GM23338 (cell line): ENCODE data around the gene SLC26A11. TPM values are rescaled to one million over a fixed set of nuclear protein-coding genes. Genes with fewer than 3 reads are reported as not detected.

Experiments used
- ATAC-seq: fragments of 200-7000 bp; cut with Tn5 transposase; 3 replicates; pipeline ENCODE4 v1.9.1; 2020
- DNase-seq: peaks from one replicate; pipeline ENCODE4 v3.0.0-alpha.2; 2015; ENCODE audit warnings: low spot score
- H2AFZ ChIP-seq: fragments of 200-600 bp; sonication (generic); 2 replicates; pipeline ENCODE4 v1.8.0; 2016; ENCODE audit warnings: antibody characterized with exemption, mild to moderate bottlenecking, moderate library complexity
- H3F3A ChIP-seq: fragments of 200-600 bp; sonication (generic); replicated peaks from 2 replicates; pipeline ENCODE4 v1.8.0; 2017; ENCODE audit warnings: antibody characterized with exemption, mixed run types, low read depth
- H3K27ac ChIP-seq: fragments of 200-600 bp; sonication (generic); 2 replicates; pipeline ENCODE4 v1.6.1; 2016; ENCODE audit warnings: low read depth
- H3K27me3 ChIP-seq: fragments of 200-600 bp; sonication (generic); 2 replicates; pipeline ENCODE4 v1.8.0; 2016; ENCODE audit warnings: mild to moderate bottlenecking, mixed run types, moderate library complexity; ENCODE audit not compliant: insufficient read depth
- H3K36me3 ChIP-seq: fragments of 200-600 bp; sonication (generic); 2 replicates; pipeline ENCODE4 v1.8.0; 2016; ENCODE audit warnings: mild to moderate bottlenecking; ENCODE audit not compliant: insufficient read depth
- H3K4me1 ChIP-seq: fragments of 200-600 bp; sonication (generic); 2 replicates; pipeline ENCODE4 v1.8.0; 2016; ENCODE audit warnings: mild to moderate bottlenecking, moderate library complexity; ENCODE audit not compliant: insufficient read depth
- H3K4me2 ChIP-seq: fragments of 200-600 bp; sonication (generic); 2 replicates; pipeline ENCODE4 v1.7.1; 2017; ENCODE audit warnings: mixed run types
- H3K4me3 ChIP-seq: fragments of 200-600 bp; sonication (generic); 2 replicates; pipeline ENCODE4 v1.6.1; 2016; ENCODE audit warnings: mixed run types
- H3K79me2 ChIP-seq: fragments of 200-600 bp; sonication (generic); replicated peaks from 2 replicates; pipeline ENCODE4 v1.8.0; 2017; ENCODE audit warnings: mild to moderate bottlenecking; ENCODE audit not compliant: insufficient read depth
- H3K9me2 ChIP-seq: fragments of 200-600 bp; sonication (generic); 2 replicates; pipeline ENCODE4 v1.8.0; 2017; ENCODE audit not compliant: insufficient read depth
- H4K20me1 ChIP-seq: fragments of 200-600 bp; sonication (generic); replicated peaks from 2 replicates; pipeline ENCODE4 v1.8.0; 2017; ENCODE audit warnings: mild to moderate bottlenecking; ENCODE audit not compliant: insufficient read depth
- H3K27ac Mint-ChIP-seq: 2 replicates; pipeline ENCODE4 v1.8.0; 2020; ENCODE audit warnings: inconsistent platforms, mild to moderate bottlenecking, moderate library complexity, mixed read lengths
- H3K27me3 Mint-ChIP-seq: 3 replicates; pipeline ENCODE4 v1.8.0; 2022; ENCODE audit warnings: low read depth, mild to moderate bottlenecking, moderate library complexity, mixed read lengths, inconsistent platforms; ENCODE audit not compliant: insufficient read depth, poor library complexity
- H3K36me3 Mint-ChIP-seq: 3 replicates; pipeline ENCODE4 v1.8.0; 2021; ENCODE audit warnings: low read depth, mild to moderate bottlenecking, inconsistent platforms, moderate library complexity, mixed read lengths
- H3K4me1 Mint-ChIP-seq: 3 replicates; pipeline ENCODE4 v1.8.0; 2020; ENCODE audit warnings: mild to moderate bottlenecking, inconsistent platforms, mixed read lengths
- H3K4me3 Mint-ChIP-seq: 3 replicates; pipeline ENCODE4 v1.8.0; 2021; ENCODE audit warnings: moderate library complexity, mild to moderate bottlenecking, inconsistent platforms, mixed read lengths
- H3K9me3 Mint-ChIP-seq: 3 replicates; pipeline ENCODE4 v1.8.0; 2020; ENCODE audit warnings: moderate library complexity, mild to moderate bottlenecking, inconsistent platforms, mixed read lengths
- ETS1 ChIP-seq: IDR thresholded peaks from 2 replicates; pipeline ENCODE4 v1.6.1; 2016; ENCODE audit warnings: antibody characterized with exemption
- EZH2 ChIP-seq: fragments of 200-600 bp; sonication (generic); IDR thresholded peaks from one replicate; pipeline ENCODE4 v1.8.0; 2017; ENCODE audit warnings: antibody characterized with exemption, mild to moderate bottlenecking, low read depth; ENCODE audit not compliant: unreplicated experiment
- NANOG ChIP-seq: IDR thresholded peaks from 2 replicates; pipeline ENCODE4 v1.6.1; 2016; ENCODE audit warnings: antibody characterized with exemption, borderline replicate concordance
- POLR2AphosphoS5 ChIP-seq: IDR thresholded peaks from 2 replicates; pipeline ENCODE4 v1.6.1; 2016; ENCODE audit warnings: antibody characterized with exemption, low read depth
- polyA plus RNA-seq: library from polyadenylated mRNA; unstranded; fragments of >200 nt; fragmentation: Nextera tagmentation; extraction: Ambion mirVana; gene quantifications from 2 replicates; pipeline ENCODE4 v1.2.1, GENCODE V29; 2016
- total RNA-seq: library from RNA; depleted of rRNA; stranded (reverse); fragments of >200 nt; shearing (Covaris generic); gene quantifications from 2 replicates; pipeline ENCODE4 v1.2.3, GENCODE V29; 2014
- TF ChIP-seq, protein P1 (sequence below), 2 experiments: fragments of 200-600 bp in 1 of 2; sonication (generic) in 1 of 2; conservative IDR thresholded peaks; 2 replicates each; pipeline versions ENCODE4 v1.5.1 to v1.6.1; 2016 to 2017; ENCODE audit warnings: antibody characterized with exemption in 2 of 2, low read depth in 2 of 2, mild to moderate bottlenecking in 2 of 2, moderate library complexity in 1 of 2
- TF ChIP-seq, protein P2 (sequence below): IDR thresholded peaks from one replicate; pipeline ENCODE4 v1.6.1; 2018; ENCODE audit warnings: antibody characterized with exemption; ENCODE audit not compliant: unreplicated experiment

The SLC26A11 gene
- total and polyA plus RNA-seq, 2 experiments from 2014 or later = 10.9 to 23.0 TPM

GRCh38 chr17:80214012-80214877, 6.0 kb upstream of the SLC26A11 start (continued):
- TF ChIP-seq ETS1 (no peak), EZH2 (no peak), POLR2AphosphoS5 (no peak)
- TF ChIP-seq, protein P1, sequence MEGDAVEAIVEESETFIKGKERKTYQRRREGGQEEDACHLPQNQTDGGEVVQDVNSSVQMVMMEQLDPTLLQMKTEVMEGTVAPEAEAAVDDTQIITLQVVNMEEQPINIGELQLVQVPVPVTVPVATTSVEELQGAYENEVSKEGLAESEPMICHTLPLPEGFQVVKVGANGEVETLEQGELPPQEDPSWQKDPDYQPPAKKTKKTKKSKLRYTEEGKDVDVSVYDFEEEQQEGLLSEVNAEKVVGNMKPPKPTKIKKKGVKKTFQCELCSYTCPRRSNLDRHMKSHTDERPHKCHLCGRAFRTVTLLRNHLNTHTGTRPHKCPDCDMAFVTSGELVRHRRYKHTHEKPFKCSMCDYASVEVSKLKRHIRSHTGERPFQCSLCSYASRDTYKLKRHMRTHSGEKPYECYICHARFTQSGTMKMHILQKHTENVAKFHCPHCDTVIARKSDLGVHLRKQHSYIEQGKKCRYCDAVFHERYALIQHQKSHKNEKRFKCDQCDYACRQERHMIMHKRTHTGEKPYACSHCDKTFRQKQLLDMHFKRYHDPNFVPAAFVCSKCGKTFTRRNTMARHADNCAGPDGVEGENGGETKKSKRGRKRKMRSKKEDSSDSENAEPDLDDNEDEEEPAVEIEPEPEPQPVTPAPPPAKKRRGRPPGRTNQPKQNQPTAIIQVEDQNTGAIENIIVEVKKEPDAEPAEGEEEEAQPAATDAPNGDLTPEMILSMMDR (conservative IDR thresholded peaks at IDR 0.05; ENCODE audit: low read depth in 2 of 2) = no peak

DNA sequence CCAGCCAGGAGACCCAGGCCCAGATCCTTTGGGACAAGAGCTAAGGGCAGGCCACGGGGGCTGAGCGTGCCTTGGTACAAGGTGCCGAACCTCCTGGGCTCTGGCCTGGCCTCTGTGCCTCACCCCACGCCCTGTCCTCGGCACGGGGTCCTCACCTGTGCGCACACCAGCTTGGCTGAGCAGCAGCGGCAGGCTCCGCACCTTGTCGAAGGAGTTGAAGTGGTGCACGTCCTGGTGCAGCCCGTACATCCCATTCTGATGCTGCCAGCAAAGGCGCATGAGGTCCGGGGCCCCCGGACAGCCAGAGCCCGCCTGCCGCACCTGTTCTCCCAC, 5.4 kb upstream of the SLC26A11 start:
- Histone ChIP-seq H2AFZ (no peak overlapping the region), H3K9me2 (no peaks in the 10 kb centered on the region), H3F3A (peaks cover 7% of the 10 kb centered on the region; the same call in 1 of the 2 replicates), H3K4me1 (no peaks in the 10 kb centered on the region), H3K27me3 (no peaks in the 10 kb centered on the region), H3K79me2 (no peaks in the 10 kb centered on the region), H3K27ac (no peak overlapping the region), H4K20me1 (no peaks in the 10 kb centered on the region), H3K4me2 (no peak overlapping the region), H3K4me3 (no peak overlapping the region), H3K36me3 (no peaks in the 10 kb centered on the region; the same call in 1 of the 2 replicates)
- Mint-ChIP-seq H3K27ac (no peak overlapping the region), H3K9me3 (no peaks in the 10 kb centered on the region), H3K27me3 (peaks cover 12% of the 10 kb centered on the region), H3K4me1 (peaks cover 3% of the 10 kb centered on the region; the same call in 2 of the 3 replicates), H3K4me3 (no peak overlapping the region), H3K36me3 (peaks cover 26% of the 10 kb centered on the region)
- no peak for DNase-seq
- TF ChIP-seq, protein P2, sequence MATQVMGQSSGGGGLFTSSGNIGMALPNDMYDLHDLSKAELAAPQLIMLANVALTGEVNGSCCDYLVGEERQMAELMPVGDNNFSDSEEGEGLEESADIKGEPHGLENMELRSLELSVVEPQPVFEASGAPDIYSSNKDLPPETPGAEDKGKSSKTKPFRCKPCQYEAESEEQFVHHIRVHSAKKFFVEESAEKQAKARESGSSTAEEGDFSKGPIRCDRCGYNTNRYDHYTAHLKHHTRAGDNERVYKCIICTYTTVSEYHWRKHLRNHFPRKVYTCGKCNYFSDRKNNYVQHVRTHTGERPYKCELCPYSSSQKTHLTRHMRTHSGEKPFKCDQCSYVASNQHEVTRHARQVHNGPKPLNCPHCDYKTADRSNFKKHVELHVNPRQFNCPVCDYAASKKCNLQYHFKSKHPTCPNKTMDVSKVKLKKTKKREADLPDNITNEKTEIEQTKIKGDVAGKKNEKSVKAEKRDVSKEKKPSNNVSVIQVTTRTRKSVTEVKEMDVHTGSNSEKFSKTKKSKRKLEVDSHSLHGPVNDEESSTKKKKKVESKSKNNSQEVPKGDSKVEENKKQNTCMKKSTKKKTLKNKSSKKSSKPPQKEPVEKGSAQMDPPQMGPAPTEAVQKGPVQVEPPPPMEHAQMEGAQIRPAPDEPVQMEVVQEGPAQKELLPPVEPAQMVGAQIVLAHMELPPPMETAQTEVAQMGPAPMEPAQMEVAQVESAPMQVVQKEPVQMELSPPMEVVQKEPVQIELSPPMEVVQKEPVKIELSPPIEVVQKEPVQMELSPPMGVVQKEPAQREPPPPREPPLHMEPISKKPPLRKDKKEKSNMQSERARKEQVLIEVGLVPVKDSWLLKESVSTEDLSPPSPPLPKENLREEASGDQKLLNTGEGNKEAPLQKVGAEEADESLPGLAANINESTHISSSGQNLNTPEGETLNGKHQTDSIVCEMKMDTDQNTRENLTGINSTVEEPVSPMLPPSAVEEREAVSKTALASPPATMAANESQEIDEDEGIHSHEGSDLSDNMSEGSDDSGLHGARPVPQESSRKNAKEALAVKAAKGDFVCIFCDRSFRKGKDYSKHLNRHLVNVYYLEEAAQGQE = no peak
- TF ChIP-seq NANOG = no peak
- ATAC-seq = no peak
